K562 (cell line): ENCODE data around the gene RPL27A. TPM values are rescaled to one million over a fixed set of nuclear protein-coding genes. Genes with fewer than 3 reads are reported as not detected.

Experiments used
- ATAC-seq: fragments of 200-7000 bp; cut with Tn5 transposase; 3 replicates; pipeline ENCODE4 v1.9.1; 2020; ENCODE audit warnings: moderate library complexity
- BruUV-seq: library from RNA; stranded (reverse); fragments of 400-500 nt; replicated peaks from 2 replicates; lab custom pipeline; 2021; lab: Mats Ljungman, UMichigan
- CTCF ChIA-PET: fragments of 300-600 bp; formaldehyde crosslinking; extraction: SDS; loops from one replicate; lab custom pipeline; 2021; ENCODE audit warnings: low intra/inter-chr PET ratio; lab: Yijun Ruan, JAX
- POLR2A ChIA-PET: fragments of 300-600, 350-650 bp; sonication (Branson Sonifier 250); formaldehyde crosslinking; extraction: SDS; loops from one replicate; lab custom pipeline; 2021; ENCODE audit warnings: antibody characterized with exemption, inconsistent platforms; lab: Yijun Ruan, JAX
- DNase-seq, 4 experiments: peaks; one replicate each; pipeline versions ENCODE4 v3.0.0 to v3.0.0-alpha.2; 2011 to 2018; ENCODE audit warnings: low spot score in 3 of 4, mixed read lengths in 3 of 4; ENCODE audit errors: extremely low read depth in 1 of 4
- FAIRE-seq: peaks from 2 replicates; lab custom pipeline; 2011; peaks lifted over from hg19 to GRCh38; lab: Jason Lieb, UNC
- H2AFZ ChIP-seq: 2 replicates; pipeline ENCODE4 v1.6.0; 2011; ENCODE audit warnings: low read depth, low read length, control low read depth, inconsistent platforms
- H3K27ac ChIP-seq: fragments of 200-600 bp; 3 replicates; pipeline ENCODE4 v1.8.0; 2011; ENCODE audit warnings: low read depth, mild to moderate bottlenecking, control low read depth, inconsistent platforms, low read length, moderate library complexity, mixed read lengths; ENCODE audit errors: extremely low read depth
- H3K27me3 ChIP-seq, 2 experiments: fragments of 300-600 bp in 1 of 2; 2 replicates in 1 of 2; 3 replicates in 1 of 2; pipeline versions ENCODE4 v1.6.0 to v1.8.0; 2011; ENCODE audit warnings: inconsistent platforms in 2 of 2, low read length in 2 of 2, mild to moderate bottlenecking in 1 of 2, mixed read lengths in 1 of 2, moderate library complexity in 1 of 2; ENCODE audit not compliant: control insufficient read depth in 2 of 2, insufficient read depth in 2 of 2
- H3K36me3 ChIP-seq: fragments of 300-600 bp; 3 replicates; pipeline ENCODE4 v1.8.0; 2011; ENCODE audit warnings: mild to moderate bottlenecking, low read length, inconsistent platforms; ENCODE audit not compliant: control insufficient read depth, insufficient read depth
- H3K4me1 ChIP-seq, 2 experiments: fragments of 200-600 bp in 1 of 2; replicated peaks in 1 of 2; 2 replicates in 1 of 2; 3 replicates in 1 of 2; pipeline versions ENCODE4 v1.5.1 to v1.8.0; 2011; ENCODE audit warnings: inconsistent platforms in 2 of 2, low read length in 2 of 2, mild to moderate bottlenecking in 1 of 2, mixed read lengths in 1 of 2, moderate library complexity in 1 of 2; ENCODE audit not compliant: control insufficient read depth in 2 of 2, insufficient read depth in 2 of 2
- H3K4me2 ChIP-seq: 2 replicates; pipeline ENCODE4 v1.6.1; 2011; ENCODE audit warnings: low read length, control low read depth, inconsistent platforms, mixed read lengths; ENCODE audit not compliant: insufficient read depth
- H3K4me3 ChIP-seq: fragments of 200-600 bp; sonication (generic), shearing (Covaris generic); 2 replicates; pipeline ENCODE4 v1.5.1; 2016; ENCODE audit warnings: control low read depth, inconsistent platforms
- H3K79me2 ChIP-seq: fragments of 200-600 bp; 3 replicates; pipeline ENCODE4 v1.8.0; 2011; ENCODE audit warnings: low read length, inconsistent platforms; ENCODE audit not compliant: control insufficient read depth, insufficient read depth
- H3K9ac ChIP-seq, 2 experiments: 2 replicates each; pipeline versions ENCODE4 v1.6.0 to v1.6.1; 2011; ENCODE audit warnings: low read depth in 2 of 2, low read length in 2 of 2, control low read depth in 1 of 2, inconsistent platforms in 1 of 2, mild to moderate bottlenecking in 1 of 2, mixed read lengths in 1 of 2; ENCODE audit not compliant: insufficient read depth in 1 of 2
- H3K9me1 ChIP-seq: one replicate; pipeline ENCODE4 v1.6.0; 2011; ENCODE audit warnings: inconsistent platforms, mild to moderate bottlenecking, low read length, moderate library complexity; ENCODE audit not compliant: control insufficient read depth, insufficient read depth
- H3K9me3 ChIP-seq: replicated peaks from 2 replicates; pipeline ENCODE4 v1.5.1; 2011; ENCODE audit warnings: low read depth, low read length, inconsistent platforms; ENCODE audit not compliant: control insufficient read depth, insufficient read depth
- H4K20me1 ChIP-seq: replicated peaks from 2 replicates; pipeline ENCODE4 v1.6.1; 2011; ENCODE audit warnings: low read length, inconsistent platforms, mixed read lengths; ENCODE audit not compliant: control insufficient read depth, insufficient read depth
- CSDE1 ChIP-seq, 2 experiments: fragments of 450-650 bp; IDR thresholded peaks; 2 replicates each; pipeline ENCODE4 v1.6.1; 2016; ENCODE audit warnings: mild to moderate bottlenecking in 1 of 2
- ETS1 ChIP-seq: conservative IDR thresholded peaks from 2 replicates; pipeline ENCODE4 v1.6.1; 2011; ENCODE audit warnings: low read depth, mild to moderate bottlenecking, low read length; ENCODE audit not compliant: control insufficient read depth
- IRF9 ChIP-seq: fragments of 450-650 bp; IDR thresholded peaks from 2 replicates; pipeline ENCODE4 v1.6.1; 2016; ENCODE audit warnings: missing biosample characterization, missing genetic modification characterization
- RBM25 ChIP-seq: fragments of 200-400 bp; formaldehyde crosslinking; IDR thresholded peaks from 2 replicates; pipeline ENCODE4 v1.6.1; 2018; ENCODE audit warnings: low read length, low read depth, moderate library complexity; ENCODE audit not compliant: severe bottlenecking
- SAP30 ChIP-seq: fragments of 200-600 bp; sonication (generic); IDR thresholded peaks from 2 replicates; pipeline ENCODE4 v1.6.1; 2012; ENCODE audit warnings: borderline replicate concordance, low read depth, mild to moderate bottlenecking, moderate library complexity, low read length, control low read depth, inconsistent platforms; ENCODE audit not compliant: insufficient read depth, poor library complexity, severe bottlenecking
- ZBTB33 ChIP-seq: sonication (generic); formaldehyde crosslinking; IDR thresholded peaks from 2 replicates; pipeline ENCODE4 v1.8.1; 2023; ENCODE audit warnings: mild to moderate bottlenecking, missing genetic modification reagents
- ZC3H4 ChIP-seq: sonication (generic); formaldehyde crosslinking; IDR thresholded peaks from 2 replicates; pipeline ENCODE4 v1.9.0; 2021; ENCODE audit warnings: missing genetic modification reagents, borderline replicate concordance
- WGBS: fragments of 100-300 bp; shearing (Covaris generic); methylation state at CpG from one replicate; pipeline ENCODE4 v1.1.6; 2016; ENCODE audit warnings: low coverage, mixed read lengths; ENCODE audit not compliant: insufficient coverage; ENCODE audit errors: missing lambda C conversion rate; 5-methylcytosine and 5-hydroxymethylcytosine counted together
- in situ Hi-C: fragments of 300-500 bp; cut with MboI; formaldehyde crosslinking; loops from 4 replicates; pipeline ENCODE4 v1.15.0; 2018; ENCODE audit warnings: inconsistent platforms, mixed read lengths
- intact Hi-C: fragments of 100-400 bp; cut with micrococcal nuclease; formaldehyde crosslinking; loops from 2 replicates; pipeline ENCODE4 v1.14.2; 2022
- polyA plus RNA-seq, 8 experiments: library from polyadenylated mRNA; depleted of rRNA in 4 of 8; stranded (reverse) in 5 of 8; unstranded in 3 of 8; fragments of >200 nt; fragmentation: Nextera tagmentation in 2 of 8; fragmentation: Illumina TruSeq in 1 of 8; extraction: Ambion mirVana in 2 of 8; extraction: Trizol in 1 of 8; gene quantifications; 2 replicates each; pipeline versions ENCODE4 v1.2.1 to v1.2.3, GENCODE V29; 2011 to 2014; ENCODE audit warnings: inconsistent platforms in 1 of 8, missing spikeins in 1 of 8
- total RNA-seq, 7 experiments: library from RNA; depleted of rRNA in 6 of 7; stranded (reverse); fragments of >200 nt in 6 of 7; fragmentation: Illumina TruSeq in 2 of 7; extraction: Trizol in 2 of 7; gene quantifications; 2 replicates each; pipeline versions ENCODE4 v1.2.1 to v1.2.3, GENCODE V29; 2011 to 2021; ENCODE audit warnings: low replicate concordance in 1 of 7
- TF ChIP-seq, protein P1 (sequence below): sonication (generic); formaldehyde crosslinking; IDR thresholded peaks from 2 replicates; pipeline ENCODE4 v1.8.0; 2022; ENCODE audit warnings: missing genetic modification reagents, mild to moderate bottlenecking, moderate library complexity, borderline replicate concordance
- TF ChIP-seq, protein P2 (sequence below), 2 experiments: fragments of 450-650 bp in 1 of 2; IDR thresholded peaks; 2 replicates each; pipeline ENCODE4 v1.6.1; 2011 to 2017; ENCODE audit warnings: low read depth in 2 of 2, antibody characterized with exemption in 1 of 2, borderline replicate concordance in 1 of 2, low read length in 1 of 2, mild to moderate bottlenecking in 1 of 2, mixed read lengths in 1 of 2; ENCODE audit not compliant: control insufficient read depth in 1 of 2

RPL27A gene
- total and polyA plus RNA-seq, 9 of the 15 experiments (the other 6 are each of a cell fraction or from before 2014, with no cell fraction given): 790 to 4,241 (median 2,267) TPM

GRCh38 chr11:8661001-8661795 is 21.4 kb upstream of the RPL27A start:
- Histone ChIP-seq H3K9me3 (no peaks in the 10 kb centered on the region), H3K79me2 (no peaks in the 10 kb centered on the region), H3K27ac (no peak overlapping the region), H3K9me1 (no peaks in the 10 kb centered on the region), H2AFZ (no peak overlapping the region), H3K9ac (peak overlapping the region in 1 of 2 experiments; percentile 47; a peak in 1 of 4 replicates), H3K4me3 (no peak overlapping the region), H3K4me1 (no peaks in the 10 kb centered on the region), H3K27me3 (no peaks in the 10 kb centered on the region), H3K4me2 (no peak overlapping the region)
- BruUV-seq: no TSS peak
- ATAC-seq (no peak), DNase-seq (no peak), FAIRE-seq (no peak)
- ChIA-PET POLR2A (interaction anchor here (1.4 to 1.5 kb wide), 2 partner anchors 10 to 12 kb away, joined by 3 read pairs; no protein-coding TSS in a partner anchor), CTCF (no interaction called here)
- 30% methylated on average over 6 of the region's 6 CpGs for WGBS
- intact Hi-C loops (no loop called here), in situ Hi-C loops (no loop called here)
- TF ChIP-seq CSDE1 (IDR thresholded peaks at IDR 0.05) (no peak), IRF9 (tag) (no peak), ETS1 (no peak), RBM25 (no peak), ZBTB33 (CRISPR knock-in tag) (no peak), SAP30 (no peak), ZC3H4 (CRISPR knock-in tag) (no peak)
- TF ChIP-seq, protein P1, sequence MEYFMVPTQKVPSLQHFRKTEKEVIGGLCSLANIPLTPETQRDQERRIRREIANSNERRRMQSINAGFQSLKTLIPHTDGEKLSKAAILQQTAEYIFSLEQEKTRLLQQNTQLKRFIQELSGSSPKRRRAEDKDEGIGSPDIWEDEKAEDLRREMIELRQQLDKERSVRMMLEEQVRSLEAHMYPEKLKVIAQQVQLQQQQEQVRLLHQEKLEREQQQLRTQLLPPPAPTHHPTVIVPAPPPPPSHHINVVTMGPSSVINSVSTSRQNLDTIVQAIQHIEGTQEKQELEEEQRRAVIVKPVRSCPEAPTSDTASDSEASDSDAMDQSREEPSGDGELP (CRISPR knock-in tag): no peak
- TF ChIP-seq, protein P2, sequence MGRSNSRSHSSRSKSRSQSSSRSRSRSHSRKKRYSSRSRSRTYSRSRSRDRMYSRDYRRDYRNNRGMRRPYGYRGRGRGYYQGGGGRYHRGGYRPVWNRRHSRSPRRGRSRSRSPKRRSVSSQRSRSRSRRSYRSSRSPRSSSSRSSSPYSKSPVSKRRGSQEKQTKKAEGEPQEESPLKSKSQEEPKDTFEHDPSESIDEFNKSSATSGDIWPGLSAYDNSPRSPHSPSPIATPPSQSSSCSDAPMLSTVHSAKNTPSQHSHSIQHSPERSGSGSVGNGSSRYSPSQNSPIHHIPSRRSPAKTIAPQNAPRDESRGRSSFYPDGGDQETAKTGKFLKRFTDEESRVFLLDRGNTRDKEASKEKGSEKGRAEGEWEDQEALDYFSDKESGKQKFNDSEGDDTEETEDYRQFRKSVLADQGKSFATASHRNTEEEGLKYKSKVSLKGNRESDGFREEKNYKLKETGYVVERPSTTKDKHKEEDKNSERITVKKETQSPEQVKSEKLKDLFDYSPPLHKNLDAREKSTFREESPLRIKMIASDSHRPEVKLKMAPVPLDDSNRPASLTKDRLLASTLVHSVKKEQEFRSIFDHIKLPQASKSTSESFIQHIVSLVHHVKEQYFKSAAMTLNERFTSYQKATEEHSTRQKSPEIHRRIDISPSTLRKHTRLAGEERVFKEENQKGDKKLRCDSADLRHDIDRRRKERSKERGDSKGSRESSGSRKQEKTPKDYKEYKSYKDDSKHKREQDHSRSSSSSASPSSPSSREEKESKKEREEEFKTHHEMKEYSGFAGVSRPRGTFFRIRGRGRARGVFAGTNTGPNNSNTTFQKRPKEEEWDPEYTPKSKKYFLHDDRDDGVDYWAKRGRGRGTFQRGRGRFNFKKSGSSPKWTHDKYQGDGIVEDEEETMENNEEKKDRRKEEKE (IDR thresholded peaks at IDR 0.05; ENCODE audit: borderline replicate concordance in 1 of 2, control insufficient read depth in 1 of 2, low read depth in 2 of 2, low read length in 1 of 2): no peak
- TF ChIP-seq, all 486 proteins: peak for 0
- H4K20me1 ChIP-seq: no peaks in the 10 kb centered on the region
- H3K36me3 ChIP-seq: no peaks in the 10 kb centered on the region
